Measurements from ENCODE around the gene SLC1A5. TPM values are rescaled to one million over a fixed set of nuclear protein-coding genes. Genes with fewer than 3 reads are reported as not detected.
A peak's percentile ranks its signal among the peaks of the same experiment; 100 is the strongest.

Gene SLC1A5
- total RNA-seq = 1 to 10 TPM; 7.1 TPM
- polyA plus RNA-seq (2013, experiment 1 of 2) = 19.8 TPM
- polyA plus RNA-seq (2013, experiment 2 of 2) = 16.8 TPM
- 10.4 to 877 (median 50.0) reads per million in 172 experiments for total RNA-seq

GRCh38 chr19:46788262-46788967 is at the start of gene SLC1A5:
Gene SLC1A5, minus strand, starts transcription at chr19:46788594. Its CDS starts 629 bp downstream, at chr19:46787965.
- peaks cover 71% of the 10 kb centered on the region for H3K4me1 ChIP-seq (ENCODE audit: insufficient read depth, low read length)
- peak within 1 kb of the TSS; percentile 76 for H3K4me3 ChIP-seq (ENCODE audit: low read length)

DNA sequence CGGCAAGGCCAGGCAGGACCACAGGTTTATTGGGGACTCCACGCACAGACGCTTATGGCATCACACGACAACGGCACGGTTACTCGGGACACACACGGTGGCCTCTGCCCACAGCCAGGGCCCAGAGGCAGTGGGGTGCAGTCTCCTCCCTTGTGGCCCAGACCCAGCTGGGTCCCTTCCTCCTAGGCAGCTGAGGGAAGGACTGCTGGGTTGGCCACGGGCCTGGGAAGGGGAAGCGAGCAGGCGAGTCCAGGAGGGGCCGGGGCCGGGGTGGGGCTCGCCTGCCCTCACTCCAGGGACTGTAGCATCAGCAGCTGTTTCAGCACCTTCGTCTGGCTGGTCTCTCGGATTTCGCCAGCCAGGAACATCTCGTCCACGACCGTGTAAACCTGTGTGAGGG is 49.8 kb upstream of the SLC1A5 start:
- ChIA-PET CTCF (interaction anchor here (0.7 kb wide), 1 partner anchor 16 kb away, joined by 4 read pairs; no protein-coding TSS in a partner anchor), POLR2A (no interaction called here)

More at GRCh38 chr19:46788262-46788967, at the start of gene SLC1A5:
- Histone ChIP-seq H3K36me3 (ENCODE audit: insufficient read depth, low read length) (peaks cover 9% of the 10 kb centered on the region), H3K27ac (ENCODE audit: low read depth in 1 of 2, low read length in 2 of 2) (peak within 1 kb of the TSS; percentile 44 to 72), H3K27me3 (ENCODE audit: control insufficient read depth in 1 of 2, insufficient read depth in 2 of 2, low read length in 2 of 2) (no peaks in the 10 kb centered on the region), H3K9me3 (ENCODE audit: control insufficient read depth in 1 of 2, insufficient read depth in 1 of 2, low read length in 2 of 2) (no peaks in the 10 kb centered on the region)
- Mint-ChIP-seq H3K9me3 (no peaks in the 10 kb centered on the region), H3K36me3 (ENCODE audit: low read depth) (peaks cover 14% of the 10 kb centered on the region), H3K4me3 (peak within 1 kb of the TSS; percentile 93), H3K4me1 (ENCODE audit: low read depth) (peaks cover 62% of the 10 kb centered on the region), H3K27ac (peak within 1 kb of the TSS; percentile 86), H3K27me3 (no peaks in the 10 kb centered on the region)
- CTCF ChIA-PET = interaction anchor here (1.2 to 3.7 kb wide), 3 partner anchors 19 to 52 kb away, joined by 3 to 16 read pairs (median 4); no protein-coding TSS in a partner anchor
- intact Hi-C loops (cut with DNase I, micrococcal nuclease) = loop anchor here (5.0 to 10.0 kb wide), 4 partner anchors 34 to 1536 kb away; partner anchors contain the start of genes CCDC9 (in 1 of the 2), EMP3 (in 1 of the 2) and TMEM160 (in 1 of the 2)
- no peak for TF ChIP-seq CTCF (IDR thresholded peaks at IDR 0.05)
- ATAC-seq (ENCODE audit: poor library complexity) = peak; percentile 80
- peak; percentile 90 to 99 (median 94) for DNase-seq
- POLR2A ChIA-PET = interaction anchor here (0.6 to 2.3 kb wide), 12 partner anchors 15 to 438 kb away, joined by 3 to 9 read pairs (median 4); partner anchors contain the start of genes AP2S1, CALM3, DACT3 and ZC3H4

GRCh38 chr19:46834984-46835383 is 46.6 kb upstream of the SLC1A5 start:
- no peak overlapping the region for H3K27ac Mint-ChIP-seq
- no peak overlapping the region for H3K27ac ChIP-seq (ENCODE audit: low read depth in 1 of 2, low read length in 2 of 2)
- no peak for DNase-seq
- H3K4me3 Mint-ChIP-seq = no peak overlapping the region
- peaks cover 18% of the 10 kb centered on the region for H3K36me3 ChIP-seq (ENCODE audit: insufficient read depth, low read length)
- H3K27me3 Mint-ChIP-seq = peaks cover 4% of the 10 kb centered on the region
- intact Hi-C loops (cut with DNase I, micrococcal nuclease) = no loop called here
- H3K27me3 ChIP-seq (ENCODE audit: control insufficient read depth in 1 of 2, insufficient read depth in 2 of 2, low read length in 2 of 2) = no peaks in the 10 kb centered on the region
- ATAC-seq (ENCODE audit: poor library complexity) = no peak
- H3K4me3 ChIP-seq (ENCODE audit: low read length) = no peak overlapping the region
- CTCF ChIA-PET = no interaction called here
- peaks cover 10% of the 10 kb centered on the region for H3K36me3 Mint-ChIP-seq (ENCODE audit: low read depth)
- no peaks in the 10 kb centered on the region for H3K4me1 Mint-ChIP-seq (ENCODE audit: low read depth)
- no peaks in the 10 kb centered on the region for H3K9me3 Mint-ChIP-seq
- no peaks in the 10 kb centered on the region for H3K4me1 ChIP-seq (ENCODE audit: insufficient read depth, low read length)
- no peaks in the 10 kb centered on the region for H3K9me3 ChIP-seq (ENCODE audit: control insufficient read depth in 1 of 2, insufficient read depth in 1 of 2, low read length in 2 of 2)
- TF ChIP-seq CTCF (IDR thresholded peaks at IDR 0.05) = no peak
- POLR2A ChIA-PET = interaction anchor here (1.0 kb wide), 1 partner anchor 120 kb away, joined by 3 read pairs; no protein-coding TSS in a partner anchor

More for the DNA sequence above, 49.8 kb upstream of the SLC1A5 start:
- H3K36me3 Mint-ChIP-seq (ENCODE audit: low read depth) = peaks cover 37% of the 10 kb centered on the region
- DNase-seq = no peak
- H3K9me3 ChIP-seq (ENCODE audit: control insufficient read depth in 1 of 2, insufficient read depth in 1 of 2, low read length in 2 of 2) = no peaks in the 10 kb centered on the region
- H3K36me3 ChIP-seq (ENCODE audit: insufficient read depth, low read length) = peaks cover 39% of the 10 kb centered on the region
- H3K27me3 ChIP-seq (ENCODE audit: control insufficient read depth in 1 of 2, insufficient read depth in 2 of 2, low read length in 2 of 2) = no peaks in the 10 kb centered on the region
- no peaks in the 10 kb centered on the region for H3K9me3 Mint-ChIP-seq
- H3K4me1 ChIP-seq (ENCODE audit: insufficient read depth, low read length) = peaks cover 6% of the 10 kb centered on the region
- no peak overlapping the region for H3K27ac ChIP-seq (ENCODE audit: low read depth in 1 of 2, low read length in 2 of 2)
- H3K4me3 ChIP-seq (ENCODE audit: low read length) = no peak overlapping the region
- H3K27ac Mint-ChIP-seq = no peak overlapping the region
- intact Hi-C loops (cut with DNase I, micrococcal nuclease) = no loop called here
- no peaks in the 10 kb centered on the region for H3K4me1 Mint-ChIP-seq (ENCODE audit: low read depth)
- no peak overlapping the region for H3K4me3 Mint-ChIP-seq
- TF ChIP-seq CTCF (IDR thresholded peaks at IDR 0.05) = no peak
- H3K27me3 Mint-ChIP-seq = no peaks in the 10 kb centered on the region
- no peak for ATAC-seq (ENCODE audit: poor library complexity)

Measured in CD4-positive, alpha-beta T cell (primary cell).